Activated CD4-positive, alpha-beta T cell treated with anti-CD3 and anti-CD28 coated beads for 24 hours (primary cell): Measurements from ENCODE around the gene SFXN1.

Experiments used
- DNase-seq, 2 donors: peaks; one replicate each; pipeline ENCODE4 v3.0.0-alpha.2; 2020; ENCODE audit warnings: low read depth in 2 of 2

Gene SFXN1

DNA sequence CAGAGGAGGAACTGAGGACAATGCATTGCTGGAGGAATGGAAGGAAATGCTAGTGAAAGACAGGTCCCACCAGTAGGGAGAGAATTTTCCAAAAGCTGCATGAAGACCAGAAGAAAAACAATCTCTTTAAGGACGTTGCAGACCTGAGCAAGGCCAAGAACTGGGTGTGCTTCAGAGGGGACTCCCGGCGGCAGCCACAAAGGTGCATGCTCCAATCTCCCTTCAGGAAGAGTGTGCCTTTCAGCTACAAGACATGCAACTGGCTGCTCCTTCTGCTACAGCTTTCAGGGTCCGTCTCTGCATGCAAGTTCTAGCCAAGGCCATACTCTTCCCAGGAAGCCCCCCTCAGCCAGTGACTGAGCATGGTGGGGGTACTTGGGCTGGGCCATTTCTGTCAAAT lies 62.9 kb downstream of the SFXN1 start:
- no peak for DNase-seq

DNA sequence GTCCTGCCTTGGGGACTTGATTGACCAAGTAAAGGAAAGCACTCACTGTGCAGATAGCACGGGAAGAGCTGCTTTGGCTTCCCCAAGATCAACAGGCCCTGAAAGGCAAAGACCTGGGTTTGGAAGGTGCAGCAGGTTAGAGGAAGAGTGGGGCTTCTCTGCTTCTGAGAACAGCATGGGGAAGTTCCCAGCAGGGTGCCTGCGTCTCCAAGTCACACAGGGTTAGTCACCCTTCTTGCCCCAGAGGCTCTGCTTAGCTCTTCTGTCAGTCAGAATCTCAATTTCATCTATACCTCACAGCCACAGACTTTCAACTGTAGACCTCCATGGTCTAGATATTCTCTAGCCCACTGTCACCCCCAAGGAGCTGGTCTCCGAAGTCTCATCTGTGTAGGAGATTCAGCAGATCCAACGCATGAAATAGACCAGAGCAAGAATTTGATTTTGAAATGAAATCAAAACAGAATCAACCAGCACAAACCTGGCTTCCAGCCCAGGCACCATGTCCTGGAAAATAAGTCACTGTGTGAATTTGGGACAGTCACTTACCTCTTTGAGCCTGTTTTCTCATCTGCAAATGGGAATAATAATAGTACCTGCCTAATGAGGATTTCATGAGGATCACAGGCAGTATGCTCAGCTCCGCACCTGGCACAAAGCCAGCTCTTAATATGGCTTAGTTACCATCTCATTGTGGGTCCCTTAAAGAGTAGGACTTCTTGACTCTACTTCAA lies 64.0 kb downstream of the SFXN1 start:
- DNase-seq, result no peak

DNA sequence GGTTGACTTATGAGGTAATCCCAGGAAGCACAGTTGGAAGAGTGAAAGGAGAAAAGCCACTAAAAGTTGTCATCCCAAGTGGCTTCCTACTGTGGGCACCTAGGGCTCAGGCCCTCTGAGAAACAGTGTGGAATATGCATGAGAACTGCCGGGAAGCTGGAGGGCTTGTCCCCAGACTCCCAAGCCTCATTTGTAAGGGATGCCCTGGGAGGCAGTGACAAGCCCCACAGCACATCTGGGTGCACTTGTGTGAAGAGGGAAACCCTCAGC lies 64.5 kb downstream of the SFXN1 start:
- DNase-seq, result no peak

DNA sequence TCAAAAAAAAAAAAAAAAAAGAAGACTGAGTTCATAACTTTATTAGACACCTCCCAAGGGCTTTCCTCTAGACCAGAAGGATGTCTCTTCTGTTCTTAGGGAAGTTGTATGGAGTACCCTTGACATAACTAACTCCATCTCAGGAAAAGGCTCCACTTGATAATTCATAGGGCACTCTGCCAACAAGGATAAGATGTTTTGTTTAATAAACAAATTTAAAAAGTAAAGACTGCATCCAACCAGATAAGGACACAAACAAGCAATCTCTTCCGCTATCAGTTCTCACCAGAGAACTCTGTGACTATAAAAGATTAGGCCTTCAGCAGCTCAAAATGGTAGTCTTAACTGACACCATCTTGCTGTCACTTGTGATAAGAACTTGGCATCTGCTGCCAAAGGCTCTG lies 65.8 kb downstream of the SFXN1 start:
- no peak for DNase-seq

DNA sequence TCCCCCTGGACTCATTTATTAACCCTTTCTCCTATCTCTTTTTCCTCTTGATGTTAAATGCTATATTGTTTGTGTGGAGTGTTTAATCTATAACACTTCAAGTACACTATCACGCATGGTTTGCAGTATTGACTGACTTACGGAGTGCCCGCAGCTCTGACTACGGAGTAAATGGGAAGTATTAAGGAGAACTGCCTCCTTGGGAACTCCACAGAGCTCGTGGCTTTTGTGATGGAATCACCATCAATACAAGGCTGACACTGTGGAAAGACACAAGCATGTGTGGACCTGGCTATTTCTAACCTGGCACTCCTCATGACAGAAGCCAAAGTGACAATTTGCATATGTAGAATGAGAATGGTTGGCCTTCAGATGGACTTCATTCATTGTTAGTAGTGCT lies 66.2 kb downstream of the SFXN1 start:
- DNase-seq, result no peak

DNA sequence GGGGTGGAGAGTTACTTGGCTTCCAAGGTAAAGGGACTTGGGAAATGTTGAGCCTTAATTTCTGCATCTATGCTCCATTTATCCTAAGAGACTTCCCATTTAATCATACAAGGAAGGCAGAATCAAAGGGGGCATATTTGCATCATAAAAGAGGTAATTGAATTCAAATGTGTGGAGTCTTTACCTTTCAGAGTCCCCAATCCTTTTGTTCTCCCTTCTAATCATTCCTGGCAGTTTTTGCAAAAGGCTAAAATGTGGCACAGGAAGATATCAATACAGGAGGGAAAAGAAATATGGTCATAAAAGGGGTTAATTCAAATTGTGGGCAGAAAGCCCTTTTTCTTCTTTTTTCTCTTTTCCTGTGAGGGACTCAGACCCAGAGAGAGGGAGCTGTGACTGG lies 69.5 kb downstream of the SFXN1 start:
- no peak for DNase-seq

DNA sequence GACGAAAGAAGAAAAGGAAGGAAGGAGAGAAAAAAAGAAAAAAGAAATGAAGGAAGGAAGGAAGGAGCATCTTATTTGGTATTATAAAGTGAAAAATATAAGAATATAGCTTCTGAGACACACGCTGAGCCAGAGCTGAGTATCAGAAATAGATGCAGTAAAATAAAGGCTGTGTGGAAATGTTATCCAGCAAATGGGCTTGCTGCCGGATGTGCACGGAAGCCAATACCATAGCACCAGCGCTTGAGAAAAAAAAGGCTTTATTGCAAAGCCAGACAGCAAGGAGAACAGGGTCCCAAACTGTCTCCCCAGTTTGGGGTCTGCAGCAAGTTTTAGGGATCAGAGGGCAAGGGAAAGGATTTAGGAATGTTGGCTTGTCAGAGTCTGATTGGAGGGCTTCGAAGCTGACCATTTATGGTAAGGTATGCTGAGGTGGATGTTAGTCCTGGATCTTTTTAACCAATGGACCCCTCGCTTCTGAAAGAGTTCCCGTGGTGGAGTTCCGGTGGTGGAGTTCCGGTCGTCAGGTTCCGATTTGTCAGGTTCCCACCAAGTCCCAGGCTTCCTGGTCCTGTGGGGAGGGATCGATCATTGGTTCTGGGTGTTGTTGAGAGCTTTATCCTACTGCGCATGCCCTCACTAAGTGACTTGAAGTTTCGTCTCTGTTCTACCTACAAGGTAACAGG lies 70.4 kb downstream of the SFXN1 start:
- no peak for DNase-seq

DNA sequence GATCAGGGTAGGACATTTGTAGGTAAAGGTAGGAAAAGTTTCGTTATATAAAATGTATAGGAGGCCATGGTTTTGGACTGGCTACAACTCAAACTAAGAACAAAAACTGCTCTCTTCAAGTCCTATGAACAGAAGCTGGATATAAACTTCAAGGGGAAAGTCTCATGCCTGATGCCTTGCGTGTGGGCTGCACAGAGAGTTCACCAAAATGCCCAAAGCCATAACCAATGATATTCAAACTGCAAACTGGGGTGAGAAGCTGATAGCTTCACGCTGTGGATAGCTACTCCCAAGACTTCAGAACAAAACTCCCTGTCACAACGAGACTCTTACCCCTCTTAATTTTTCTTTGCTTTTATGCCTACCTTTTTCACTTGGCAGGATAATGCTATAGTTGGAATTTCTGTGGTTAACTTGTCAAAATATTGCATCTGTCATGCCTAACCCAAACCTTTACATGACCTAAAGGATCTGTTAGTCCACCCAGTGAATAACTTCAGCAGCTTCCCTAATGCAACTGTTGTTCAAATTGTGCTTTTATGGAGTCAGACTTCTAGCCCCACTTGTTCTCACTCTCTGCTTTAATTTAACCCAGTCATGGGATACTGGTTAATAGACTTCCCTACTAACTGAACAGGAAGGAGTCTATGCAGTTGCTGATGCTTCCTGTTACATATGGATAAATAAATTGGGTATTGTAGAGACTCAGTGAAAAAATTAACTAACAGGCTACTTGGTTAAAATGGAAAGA lies 71.9 kb downstream of the SFXN1 start:
- no peak for DNase-seq

DNA sequence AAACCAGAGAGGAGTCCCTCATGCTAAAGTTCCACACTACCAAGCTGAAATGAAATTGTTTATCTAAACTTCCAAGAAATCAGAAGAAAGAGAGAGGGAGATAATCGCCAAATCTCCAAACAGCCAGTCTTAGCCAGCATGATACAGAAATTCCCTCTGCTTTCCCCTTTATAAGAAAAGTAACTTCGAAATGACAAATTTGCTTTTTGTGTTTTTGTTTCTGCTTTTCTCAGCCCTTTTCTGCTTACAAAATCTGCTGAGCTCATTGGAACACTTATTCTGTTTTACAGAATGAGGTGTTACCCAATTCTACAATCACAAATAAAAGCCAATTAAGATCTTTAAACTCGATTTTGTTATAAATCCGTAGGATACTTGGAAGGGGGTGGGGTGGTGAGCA lies 72.9 kb downstream of the SFXN1 start:
- no peak for DNase-seq

DNA sequence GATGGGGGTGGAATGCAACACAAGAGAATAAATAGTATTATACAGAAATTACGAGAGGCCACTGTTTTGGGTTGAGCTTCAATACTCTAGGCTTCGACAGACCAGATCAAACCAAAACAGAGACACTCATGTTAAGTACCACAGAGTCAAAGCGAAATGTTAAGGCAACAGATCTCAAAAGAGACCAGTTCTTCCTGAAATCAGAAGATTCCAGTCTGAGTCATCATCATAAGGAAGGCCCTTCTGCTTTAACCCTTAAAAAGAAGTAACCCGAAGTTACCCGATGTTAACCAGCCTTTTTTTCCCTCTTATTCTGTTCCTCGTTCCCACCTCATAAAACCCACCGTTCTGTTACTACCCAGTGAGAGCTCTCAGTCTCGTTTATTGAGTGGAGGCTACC lies 75.9 kb downstream of the SFXN1 start:
- DNase-seq, result no peak

DNA sequence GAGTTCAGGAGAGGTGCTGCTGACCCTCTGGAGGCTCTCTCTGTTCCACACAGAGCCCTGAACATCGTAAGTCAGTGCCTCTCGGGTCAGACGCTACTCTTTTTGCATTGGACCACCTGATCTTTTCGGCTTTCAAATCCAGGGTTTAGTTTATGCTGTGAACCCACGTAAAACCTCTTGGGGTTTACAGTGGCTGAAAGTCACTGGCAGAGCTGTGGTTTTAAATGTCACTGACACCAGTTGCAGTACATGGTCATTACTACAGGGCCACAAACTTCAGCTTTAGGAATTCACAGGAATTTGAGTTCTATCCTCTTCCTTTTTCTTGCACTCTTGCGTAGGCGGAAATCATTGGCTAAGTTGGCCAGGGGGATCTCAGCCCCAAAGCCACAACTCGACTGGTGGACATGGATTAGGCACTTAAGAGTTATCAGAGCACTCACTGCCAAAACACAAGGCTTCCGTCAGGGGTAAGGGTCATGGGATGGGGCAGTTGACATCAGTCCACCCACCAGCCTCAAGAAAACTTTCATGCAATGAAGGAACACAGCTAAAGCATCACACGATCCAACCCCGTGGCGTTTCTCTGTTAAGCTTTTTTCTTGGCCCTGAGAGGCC lies 76.9 kb downstream of the SFXN1 start:
- DNase-seq, result no peak

DNA sequence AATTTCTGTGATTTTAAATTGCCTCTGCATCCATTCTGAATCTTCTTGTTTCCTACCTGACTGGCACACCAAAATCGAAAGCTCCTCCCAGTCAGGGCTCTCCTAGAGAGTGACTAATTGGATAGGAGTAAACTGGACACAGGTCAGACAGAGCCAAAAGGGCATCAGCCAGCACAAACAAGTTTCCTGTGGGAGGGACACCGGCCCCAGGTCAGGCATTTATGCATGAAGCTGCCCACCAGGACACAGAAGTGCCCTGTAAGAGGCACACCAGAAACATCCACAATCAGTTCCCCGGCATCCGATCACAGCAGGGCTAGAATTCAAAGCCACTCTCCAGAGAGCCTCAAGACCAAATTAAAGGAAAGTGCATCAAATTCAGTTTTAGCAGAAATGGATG lies 78.4 kb downstream of the SFXN1 start:
- DNase-seq, result no peak

DNA sequence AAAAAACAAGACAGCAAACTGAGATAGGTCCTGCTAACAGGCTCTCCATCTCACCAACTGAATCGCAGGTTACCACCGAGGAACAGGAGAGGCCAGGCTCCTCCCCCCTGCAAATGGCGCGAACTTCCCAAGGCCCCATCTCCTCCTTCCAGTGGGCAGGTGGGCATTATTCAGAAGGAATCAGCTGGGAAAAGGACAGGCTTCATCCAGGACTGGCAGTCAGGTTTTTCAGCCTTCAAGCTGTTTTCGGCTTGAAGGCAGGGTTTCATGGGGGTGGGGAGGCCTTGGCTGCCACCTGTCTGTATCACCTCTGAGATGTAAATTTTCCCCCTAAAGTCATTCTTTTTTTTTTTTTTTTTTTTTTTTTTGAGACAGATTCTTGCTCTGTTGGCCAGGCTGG lies 79.4 kb downstream of the SFXN1 start:
- no peak for DNase-seq

DNA sequence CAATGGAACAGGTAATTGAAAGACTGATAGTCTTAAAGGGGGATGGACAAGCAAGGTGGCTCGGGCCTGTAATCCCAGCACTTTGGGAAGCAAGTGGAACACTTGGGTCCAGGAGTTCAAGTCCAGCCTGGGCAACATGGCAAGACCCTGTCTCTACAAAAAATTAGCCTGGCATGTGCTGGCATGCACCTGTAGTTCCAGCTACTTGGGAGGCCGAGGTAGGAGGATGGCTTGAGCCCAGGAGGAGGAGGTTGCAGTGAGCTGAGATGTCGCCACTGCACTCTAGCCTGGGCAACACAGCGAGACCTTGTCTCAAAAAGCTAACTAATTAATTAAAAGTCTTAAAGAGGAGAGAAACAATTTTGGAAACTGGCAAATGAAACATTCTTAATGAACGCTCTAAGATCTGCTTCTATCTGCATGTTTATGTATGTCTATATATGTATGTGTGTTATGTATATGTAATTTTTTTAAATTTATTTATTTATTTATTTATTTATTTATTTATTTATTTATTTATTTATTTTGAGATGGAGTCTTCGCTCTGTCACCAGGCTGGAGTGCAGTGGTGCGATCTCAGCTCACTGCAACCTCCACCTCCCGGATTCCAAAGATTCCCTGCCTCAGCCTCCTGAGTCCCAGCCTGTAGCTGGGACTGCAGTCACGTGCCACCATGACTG lies 80.6 kb downstream of the SFXN1 start:
- no peak for DNase-seq

DNA sequence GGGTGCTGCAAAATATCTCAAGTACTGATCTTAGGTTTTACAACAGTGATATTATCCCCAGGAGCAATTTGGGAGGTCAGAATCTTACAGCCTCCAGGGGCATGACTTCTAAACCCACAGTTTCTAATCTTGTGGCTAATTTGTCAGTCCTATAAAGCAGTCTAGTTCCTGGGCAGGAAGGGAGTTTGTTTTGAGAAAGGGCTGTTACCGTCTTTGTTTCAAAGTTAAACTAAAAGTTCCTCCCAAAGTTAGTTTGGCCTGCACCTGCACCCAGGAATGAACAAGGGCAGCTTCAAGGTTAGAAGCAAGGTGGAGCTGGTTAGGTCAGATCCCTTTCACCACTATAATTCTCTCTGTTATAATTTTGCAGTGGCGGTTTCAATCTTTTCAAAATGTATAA lies 81.7 kb downstream of the SFXN1 start:
- DNase-seq, result no peak

DNA sequence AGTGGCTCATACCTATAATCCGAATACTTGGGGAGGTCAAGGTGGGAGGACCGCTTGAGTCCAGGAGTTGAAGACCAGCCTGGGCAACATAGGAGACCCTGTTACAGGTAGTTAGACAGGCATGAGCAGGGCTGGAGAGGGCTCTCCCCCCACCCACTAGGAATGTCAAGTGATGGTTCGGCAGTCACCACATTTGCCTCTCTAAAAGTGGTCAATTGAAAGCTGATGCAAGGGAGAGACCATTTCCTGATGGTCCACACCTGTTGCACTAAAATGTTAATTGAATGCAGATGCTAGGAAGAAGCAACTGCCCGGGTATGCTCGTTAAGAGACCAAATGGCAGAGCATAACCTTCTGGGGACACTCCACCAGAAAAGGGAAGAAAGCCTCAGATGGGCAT lies 82.7 kb downstream of the SFXN1 start:
- DNase-seq, result no peak

DNA sequence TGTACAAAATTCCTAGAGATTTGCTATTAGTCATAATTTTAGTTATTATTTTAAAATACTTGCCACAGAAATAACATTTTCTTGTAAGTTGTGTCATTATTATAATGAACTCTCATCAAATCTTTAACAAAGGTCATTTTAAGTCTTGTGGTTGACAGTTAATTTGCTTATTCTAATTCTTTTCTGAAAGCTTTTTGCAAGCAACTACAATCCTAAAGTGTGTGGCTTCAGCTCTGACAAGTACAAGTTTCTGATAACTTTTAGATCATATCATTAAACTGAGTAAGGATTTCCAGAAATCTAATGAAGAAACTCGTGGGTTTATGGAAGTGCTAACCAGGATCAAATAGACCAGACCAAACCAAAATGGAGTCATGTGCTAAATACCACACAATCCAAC lies 86.4 kb downstream of the SFXN1 start:
- no peak for DNase-seq

DNA sequence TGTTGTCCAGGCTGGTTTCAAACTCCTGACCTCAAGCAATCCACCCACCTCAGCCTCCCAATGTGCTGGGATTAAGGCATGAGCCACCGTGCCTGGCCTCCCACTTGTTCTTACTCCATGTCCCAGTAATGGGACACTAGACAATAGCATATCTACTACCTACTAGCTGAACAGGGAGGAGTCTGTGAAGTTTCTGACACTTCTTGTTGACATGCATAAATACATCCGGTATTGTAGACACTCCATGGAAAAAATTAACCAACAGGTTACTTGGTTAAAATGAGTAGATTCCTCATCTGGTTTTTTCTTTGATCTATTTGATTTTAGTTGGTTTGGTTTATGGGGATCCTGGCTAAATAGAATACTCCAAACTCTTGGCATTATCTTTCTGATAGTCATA lies 88.3 kb downstream of the SFXN1 start:
- DNase-seq, result no peak

DNA sequence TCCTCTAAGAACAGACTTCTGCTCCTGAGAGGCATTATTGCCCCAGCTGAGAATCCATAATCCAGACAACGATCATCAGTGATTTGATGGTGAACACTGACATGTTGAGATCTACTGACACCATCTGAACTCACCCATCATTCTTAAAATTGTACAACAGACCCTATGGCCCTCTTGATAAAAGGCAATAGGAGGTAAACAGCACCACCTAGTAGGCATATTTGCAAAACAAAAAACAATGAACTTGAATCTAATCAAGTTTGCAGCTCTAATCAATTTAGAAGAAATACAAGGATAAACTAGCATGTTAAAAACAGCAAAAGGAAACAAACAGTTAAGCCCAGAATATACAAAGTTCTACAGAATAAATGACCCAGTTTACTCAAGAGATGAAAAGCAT lies 89.6 kb downstream of the SFXN1 start:
- DNase-seq, result no peak

DNA sequence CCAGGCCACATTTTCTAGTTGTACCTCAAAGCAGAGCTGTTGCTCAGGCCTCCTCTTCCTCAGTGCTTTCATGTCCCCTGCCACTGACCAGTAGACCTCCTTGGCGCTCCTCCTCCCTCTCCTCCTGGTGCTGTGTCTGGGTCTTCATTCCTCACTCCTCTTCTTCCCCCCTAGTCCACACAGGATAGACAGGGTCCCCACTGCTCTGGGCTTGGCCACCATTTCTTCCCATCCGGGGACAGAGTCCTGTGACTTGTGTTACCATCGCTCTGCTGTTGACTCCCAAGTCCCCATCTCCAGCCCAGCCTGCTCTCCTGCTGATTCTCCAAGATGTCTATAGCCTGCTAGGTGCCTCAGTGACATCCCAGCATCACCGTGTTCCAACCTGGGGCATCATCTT lies 91.3 kb downstream of the SFXN1 start:
- DNase-seq, result no peak

DNA sequence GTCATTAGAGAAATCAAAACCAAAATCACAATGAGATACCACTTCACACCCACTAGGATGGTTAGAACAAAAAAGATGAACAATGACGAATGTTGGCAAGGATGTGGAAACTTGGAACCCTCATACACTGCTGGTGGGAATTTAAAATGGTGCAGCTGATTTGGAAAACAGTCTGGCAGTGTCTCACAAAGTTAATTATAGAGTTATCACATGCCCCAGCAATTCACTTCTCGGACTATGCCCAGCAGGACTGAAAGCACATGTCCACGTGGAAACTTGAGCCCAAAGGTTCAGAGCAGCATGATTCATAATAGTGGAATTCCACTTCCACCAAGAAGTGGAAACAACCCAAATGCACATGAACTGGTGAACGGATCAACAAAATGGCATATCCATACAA lies 94.5 kb downstream of the SFXN1 start:
- no peak for DNase-seq

DNA sequence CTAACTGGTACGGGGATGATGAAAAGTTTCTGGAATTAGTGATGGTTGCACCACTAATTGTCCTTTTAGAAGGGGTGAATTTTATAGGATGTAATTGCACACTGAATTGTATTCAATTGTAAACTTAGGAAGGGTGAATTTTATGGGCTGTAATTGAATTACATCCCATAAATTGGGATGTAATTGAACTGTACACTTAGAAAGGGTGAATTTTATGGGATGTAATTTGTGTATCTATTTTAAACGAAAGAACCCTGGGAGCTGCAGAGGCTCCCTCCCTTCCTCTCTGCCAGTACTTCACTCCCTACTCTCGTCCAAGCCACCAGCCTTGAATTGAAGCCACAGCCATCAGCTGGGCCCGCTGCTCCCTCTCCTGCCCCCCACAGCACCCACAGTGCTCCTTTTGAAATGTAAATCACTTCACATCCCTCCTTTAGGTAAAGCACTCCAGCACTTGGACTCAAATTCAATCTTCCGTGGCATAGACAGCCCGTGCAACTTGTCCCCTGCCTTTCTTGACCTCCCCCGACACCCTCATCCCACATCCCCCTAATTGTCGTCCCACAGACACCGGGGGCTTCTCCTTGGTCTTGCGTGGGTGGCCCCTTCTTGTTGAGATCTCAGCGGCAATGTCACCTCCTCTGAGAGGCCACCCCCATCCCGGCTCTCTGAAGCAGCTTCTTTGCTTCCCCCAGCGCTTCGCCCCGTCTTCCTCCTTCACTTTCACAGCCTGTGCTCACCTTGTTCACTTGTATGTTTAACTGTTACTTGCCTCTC lies 95.3 kb downstream of the SFXN1 start:
- no peak for DNase-seq
